Adipocyte (in vitro differentiated cells): Measurements from ENCODE around the gene TIPARP.
A peak's percentile ranks its signal among the peaks of the same experiment; 100 is the strongest.

Experiments used
- DNase-seq: peaks from one replicate; pipeline ENCODE4 v3.0.0-alpha.2; 2015; ENCODE audit warnings: low read depth
- H3K27me3 ChIP-seq: replicated peaks from 2 replicates; pipeline ENCODE4 v1.7.0; 2013; ENCODE audit warnings: mild to moderate bottlenecking, low read length, moderate library complexity; ENCODE audit not compliant: control insufficient read depth, insufficient read depth
- H3K36me3 ChIP-seq: 2 replicates; pipeline ENCODE4 v1.7.0; 2013; ENCODE audit warnings: low read length, mild to moderate bottlenecking, moderate library complexity; ENCODE audit not compliant: control insufficient read depth, insufficient read depth, severe bottlenecking
- H3K4me1 ChIP-seq: 2 replicates; pipeline ENCODE4 v1.7.0; 2013; ENCODE audit warnings: mild to moderate bottlenecking, low read length, moderate library complexity; ENCODE audit not compliant: control insufficient read depth, insufficient read depth
- H3K4me3 ChIP-seq: 2 replicates; pipeline ENCODE4 v1.7.0; 2013; ENCODE audit warnings: mild to moderate bottlenecking, low read length, moderate library complexity
- H3K9ac ChIP-seq: 2 replicates; pipeline ENCODE4 v1.7.0; 2013; ENCODE audit warnings: mild to moderate bottlenecking, low read length, moderate library complexity
- H3K9me3 ChIP-seq: 2 replicates; pipeline ENCODE4 v1.7.0; 2013; ENCODE audit warnings: mild to moderate bottlenecking, low read length, moderate library complexity; ENCODE audit not compliant: control insufficient read depth

TIPARP gene

DNA sequence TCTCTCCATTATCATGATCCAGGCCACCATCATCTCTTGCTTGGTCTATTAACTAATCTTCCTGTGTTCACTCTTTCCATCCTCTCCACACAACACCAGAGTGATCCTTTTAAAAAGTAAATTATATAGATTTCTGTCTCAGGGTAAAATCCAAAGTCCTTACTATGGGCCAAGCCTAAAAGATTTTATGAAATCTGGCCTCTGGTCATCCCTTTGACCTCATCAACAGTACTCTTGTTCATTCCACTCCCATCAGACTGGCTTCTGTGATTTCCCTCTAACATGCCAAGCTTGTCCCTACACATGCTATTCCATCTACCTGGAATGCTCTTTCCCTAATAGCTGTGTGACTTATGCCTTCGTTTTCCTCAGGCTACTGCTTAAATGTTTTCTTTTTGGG, 8.3 kb upstream of the TIPARP start:
- Histone ChIP-seq H3K9ac (no peak overlapping the region), H3K9me3 (no peaks in the 10 kb centered on the region)

DNA sequence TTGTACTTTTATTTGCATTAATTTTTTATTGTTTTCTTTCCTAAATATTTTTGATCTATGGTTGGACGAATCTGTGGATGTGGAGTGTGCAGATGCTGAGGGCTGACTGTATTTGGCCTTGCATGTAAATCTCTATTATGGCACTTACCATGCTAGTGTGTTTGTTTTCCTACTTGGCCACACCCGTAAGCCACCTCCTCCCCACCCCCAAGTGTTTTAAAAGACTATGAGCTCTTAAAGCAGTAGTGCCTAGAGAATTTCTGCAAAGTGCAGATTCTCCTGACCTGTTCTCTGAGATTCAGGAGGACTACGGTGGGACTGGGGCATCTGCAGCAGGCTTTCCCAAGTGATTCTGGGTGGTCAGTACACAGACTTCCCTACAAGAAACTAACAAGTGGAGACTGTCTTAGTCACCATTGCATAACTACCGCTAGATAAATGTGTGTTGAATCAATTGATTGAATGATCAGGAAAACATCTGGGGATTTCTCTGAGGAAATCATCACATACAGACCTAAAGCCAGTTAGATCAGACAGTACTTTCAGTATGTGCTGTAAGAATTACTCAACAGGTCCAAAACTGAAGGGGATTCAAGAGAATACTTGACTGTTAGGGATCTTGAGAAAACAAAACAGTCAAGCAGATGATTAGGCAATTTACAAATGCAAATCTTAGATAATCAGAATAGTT, 6.2 kb upstream of the TIPARP start:
- peak; percentile 67 for DNase-seq
- Histone ChIP-seq H3K36me3 (no peaks in the 10 kb centered on the region), H3K4me3 (peak overlapping the region; percentile 34), H3K9me3 (no peaks in the 10 kb centered on the region), H3K27me3 (no peaks in the 10 kb centered on the region), H3K9ac (peak overlapping the region; percentile 43), H3K4me1 (peaks cover 51% of the 10 kb centered on the region)

More for the DNA sequence above, 8.3 kb upstream of the TIPARP start:
- H3K4me3 ChIP-seq: no peak overlapping the region
- no peaks in the 10 kb centered on the region for H3K36me3 ChIP-seq
- H3K27me3 ChIP-seq: no peaks in the 10 kb centered on the region
- peaks cover 51% of the 10 kb centered on the region for H3K4me1 ChIP-seq
- no peak for DNase-seq

DNA sequence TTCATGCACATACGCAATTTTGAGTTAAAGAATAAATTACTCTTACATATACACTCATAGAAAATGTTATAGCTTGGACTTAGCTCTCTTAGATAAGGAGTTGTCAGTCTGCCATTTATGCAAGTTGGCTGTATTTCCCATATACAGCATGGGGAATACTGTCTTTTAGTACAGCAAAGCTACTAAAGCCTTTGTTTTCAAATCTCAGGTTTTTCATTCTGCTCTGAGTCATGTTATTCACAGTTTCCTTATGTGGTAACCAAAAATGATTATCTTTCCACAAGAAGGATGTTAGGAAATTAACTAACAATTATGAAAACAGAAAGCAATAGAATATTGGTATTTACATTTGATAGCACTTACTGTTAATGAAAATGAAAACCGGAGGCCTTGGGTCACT, 4.3 kb upstream of the TIPARP start:
- peaks cover 39% of the 10 kb centered on the region for H3K4me1 ChIP-seq
- H3K27me3 ChIP-seq: no peaks in the 10 kb centered on the region
- H3K4me3 ChIP-seq: no peak overlapping the region
- H3K36me3 ChIP-seq: no peaks in the 10 kb centered on the region
- no peak for DNase-seq
- no peak overlapping the region for H3K9ac ChIP-seq
- H3K9me3 ChIP-seq: no peaks in the 10 kb centered on the region

DNA sequence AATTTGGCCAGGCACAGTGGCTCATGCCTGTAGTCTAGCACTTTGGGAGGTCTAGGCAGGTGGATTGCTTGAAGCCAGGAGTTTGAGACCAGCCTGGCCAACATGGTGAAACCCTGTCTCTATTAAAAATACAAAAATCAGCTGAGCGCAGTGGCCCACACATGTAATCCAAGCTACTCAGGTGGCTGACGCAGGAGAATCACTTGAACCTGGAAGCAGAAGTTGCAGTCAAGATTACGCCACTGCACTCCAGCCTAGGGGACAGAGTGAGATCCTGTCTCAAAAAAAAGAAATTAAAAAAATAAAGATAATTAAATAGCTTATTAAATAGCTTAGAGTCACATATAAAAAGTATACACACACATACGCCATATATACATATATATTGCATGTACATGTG, 3.7 kb upstream of the TIPARP start:
- no peak for DNase-seq
- Histone ChIP-seq H3K9me3 (no peaks in the 10 kb centered on the region), H3K9ac (no peak overlapping the region), H3K27me3 (no peaks in the 10 kb centered on the region), H3K4me1 (peaks cover 34% of the 10 kb centered on the region), H3K4me3 (no peak overlapping the region), H3K36me3 (no peaks in the 10 kb centered on the region)

DNA sequence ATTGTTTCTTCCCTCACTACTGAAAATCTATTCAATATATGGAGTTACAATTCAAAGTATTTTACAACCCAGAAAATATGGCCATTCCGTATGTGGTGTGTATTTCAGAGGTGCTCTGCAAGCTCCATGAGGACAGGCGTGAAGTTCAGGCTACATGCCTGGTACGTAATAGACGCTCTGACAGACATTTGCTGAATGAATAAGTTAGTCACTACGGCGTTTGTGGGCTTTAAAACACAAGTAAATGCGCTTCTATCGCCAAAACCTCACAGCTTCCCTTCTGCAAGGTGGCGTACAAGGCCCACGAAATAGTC, 701 bp upstream of the TIPARP start:
- Histone ChIP-seq H3K9ac (peak overlapping the region; percentile 79), H3K36me3 (peaks cover 10% of the 10 kb centered on the region), H3K27me3 (no peaks in the 10 kb centered on the region), H3K9me3 (no peaks in the 10 kb centered on the region), H3K4me1 (peaks cover 39% of the 10 kb centered on the region), H3K4me3 (peak overlapping the region; percentile 98)
- DNase-seq: no peak

DNA sequence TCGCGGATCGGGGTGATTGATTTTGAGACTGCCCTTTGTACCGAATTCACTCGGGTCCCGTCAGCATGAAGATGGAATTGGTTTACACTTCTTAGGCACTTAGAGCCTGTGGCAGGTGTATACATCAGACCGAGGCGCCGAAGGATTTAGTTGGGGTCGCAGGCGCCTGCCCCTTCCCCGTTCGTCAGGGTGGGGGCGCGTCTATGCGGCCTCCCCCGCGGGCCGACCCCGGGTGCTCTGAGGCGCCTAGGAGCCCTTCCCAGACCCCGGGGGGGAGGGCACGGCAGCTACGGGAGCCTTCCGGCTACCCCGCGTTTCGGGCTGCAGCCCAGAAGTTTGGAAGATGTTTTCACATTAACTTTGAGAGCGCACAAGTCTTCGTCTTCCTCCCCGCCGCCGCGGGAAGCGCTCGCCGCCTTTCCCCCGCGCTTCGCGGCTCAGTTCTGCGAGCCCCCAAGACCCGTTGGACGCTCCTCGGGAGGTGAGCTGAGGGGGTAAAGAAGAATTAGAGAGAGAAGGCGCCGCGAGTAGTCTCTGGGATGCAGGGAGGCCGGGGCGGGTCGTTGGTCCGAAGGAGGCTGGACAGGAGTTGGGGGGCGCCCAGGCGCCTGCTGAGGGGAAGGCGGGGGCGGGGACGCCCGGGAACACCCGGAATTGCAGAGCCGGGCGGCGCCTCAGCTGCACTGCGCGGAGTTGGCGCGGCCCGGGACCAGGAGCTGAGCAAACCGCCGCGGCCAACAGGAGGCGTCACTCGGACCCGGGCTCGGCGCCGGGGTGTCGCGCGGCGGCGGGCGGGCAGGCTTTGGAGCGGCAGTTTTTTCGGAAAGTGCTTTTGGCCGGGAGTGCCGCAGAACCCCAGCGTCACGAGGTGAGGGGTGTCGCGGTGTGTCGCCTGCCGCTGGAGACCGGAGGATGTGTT, 780 bp downstream of the TIPARP start:
- Histone ChIP-seq H3K36me3 (peaks cover 25% of the 10 kb centered on the region), H3K27me3 (no peaks in the 10 kb centered on the region), H3K9ac (peak overlapping the region; percentile 97), H3K9me3 (no peaks in the 10 kb centered on the region), H3K4me3 (peak overlapping the region; percentile 98), H3K4me1 (peaks cover 46% of the 10 kb centered on the region)
- peak; percentile 79 for DNase-seq

DNA sequence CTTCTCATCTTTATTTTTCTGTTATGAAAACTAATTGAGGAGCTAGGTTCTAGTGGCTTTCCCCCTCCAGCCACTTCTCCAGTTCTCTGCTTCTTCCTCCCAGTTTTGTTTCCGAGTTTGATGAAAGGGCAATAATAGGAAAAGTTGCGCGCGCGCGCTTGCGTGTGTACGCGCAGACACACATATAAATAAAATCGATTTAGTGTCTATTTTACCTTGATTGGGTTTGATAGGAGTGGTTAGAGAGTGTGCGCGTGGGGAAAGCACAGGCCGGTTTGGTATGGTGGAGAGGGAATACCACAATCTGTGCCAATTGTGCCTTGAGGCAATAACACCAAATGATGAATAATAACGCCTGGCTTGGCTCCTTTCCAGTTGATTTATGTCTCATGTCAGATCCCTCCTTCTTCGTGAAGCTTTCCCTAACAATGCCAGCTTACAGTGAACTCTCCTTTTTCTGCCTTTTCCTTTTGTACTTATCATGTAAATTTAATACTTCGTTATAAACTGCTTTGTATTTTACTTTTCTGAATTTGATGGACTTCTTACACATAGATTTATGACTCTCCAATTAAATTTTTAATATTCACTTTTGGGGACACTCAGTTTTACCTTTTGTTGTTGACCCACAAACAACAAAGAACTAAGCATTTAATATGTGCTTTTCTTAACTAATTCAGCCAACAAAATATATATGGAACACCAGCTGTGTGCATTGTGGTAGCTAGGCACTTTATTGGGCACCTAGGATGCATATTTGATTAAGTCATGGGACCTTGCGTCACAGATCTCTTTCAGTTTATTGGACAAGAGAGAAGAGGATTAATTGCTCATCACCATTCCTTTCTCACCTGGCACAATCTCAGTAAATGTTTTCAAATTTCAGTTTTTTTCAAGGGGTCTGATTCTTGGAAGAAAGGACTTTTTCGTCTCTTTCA, 1.7 kb downstream of the TIPARP start:
- peak; percentile 93 for DNase-seq
- Histone ChIP-seq H3K9ac (peak overlapping the region; percentile 97), H3K4me1 (peaks cover 53% of the 10 kb centered on the region), H3K9me3 (no peaks in the 10 kb centered on the region), H3K27me3 (no peaks in the 10 kb centered on the region), H3K4me3 (peak overlapping the region; percentile 98), H3K36me3 (peaks cover 34% of the 10 kb centered on the region)

DNA sequence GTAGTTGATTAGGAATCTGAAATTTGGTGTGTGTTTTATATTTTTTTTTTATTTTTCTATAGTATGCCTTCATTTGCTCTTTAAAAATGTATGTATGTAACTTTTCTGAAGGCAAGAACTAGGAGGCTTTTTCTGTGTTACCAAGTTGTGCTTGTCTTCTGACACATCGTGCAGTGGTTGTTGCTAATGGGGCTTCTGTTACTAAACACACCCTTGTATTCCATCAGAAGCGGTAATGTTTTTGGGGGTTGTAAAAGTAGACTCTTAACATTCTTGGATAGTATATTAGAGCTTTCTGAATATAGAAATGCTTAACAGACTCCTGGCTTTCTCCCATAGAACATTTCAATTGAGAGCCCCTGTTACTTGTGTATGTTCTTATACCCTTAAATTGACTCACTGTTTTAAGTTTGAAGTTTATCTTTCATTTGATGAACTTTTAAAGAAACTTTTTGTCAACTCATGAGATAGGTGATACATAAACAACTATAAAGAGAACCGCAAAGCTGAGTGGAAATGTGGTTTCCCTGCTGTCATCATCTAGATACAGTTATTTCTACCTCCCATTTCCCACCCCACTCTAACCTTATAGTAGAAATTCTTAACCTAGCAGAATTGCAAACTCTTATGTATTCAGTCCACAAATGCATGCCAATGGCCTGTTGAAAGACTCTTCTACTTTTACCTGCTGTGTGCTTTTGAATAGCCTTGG, 2.5 kb downstream of the TIPARP start:
- H3K9ac ChIP-seq: peak overlapping the region; percentile 97
- no peaks in the 10 kb centered on the region for H3K27me3 ChIP-seq
- no peaks in the 10 kb centered on the region for H3K9me3 ChIP-seq
- DNase-seq: no peak
- H3K4me1 ChIP-seq: peaks cover 61% of the 10 kb centered on the region
- H3K36me3 ChIP-seq: peaks cover 43% of the 10 kb centered on the region
- H3K4me3 ChIP-seq: peak overlapping the region; percentile 98

DNA sequence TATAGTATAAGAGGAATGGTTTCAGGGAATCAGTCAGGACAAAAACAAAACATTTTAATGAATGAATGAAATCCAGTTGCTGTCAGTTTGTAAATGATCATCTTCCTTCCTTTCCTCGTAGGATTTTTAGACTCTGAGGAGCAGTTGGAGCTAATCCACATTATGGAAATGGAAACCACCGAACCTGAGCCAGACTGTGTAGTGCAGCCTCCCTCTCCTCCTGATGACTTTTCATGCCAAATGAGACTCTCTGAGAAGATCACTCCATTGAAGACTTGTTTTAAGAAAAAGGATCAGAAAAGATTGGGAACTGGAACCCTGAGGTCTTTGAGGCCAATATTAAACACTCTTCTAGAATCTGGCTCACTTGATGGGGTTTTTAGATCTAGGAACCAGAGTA, 3.1 kb downstream of the TIPARP start:
- Histone ChIP-seq H3K4me3 (peak overlapping the region; percentile 98), H3K9me3 (no peaks in the 10 kb centered on the region), H3K9ac (no peak overlapping the region), H3K27me3 (no peaks in the 10 kb centered on the region), H3K36me3 (peaks cover 48% of the 10 kb centered on the region), H3K4me1 (peaks cover 67% of the 10 kb centered on the region)
- no peak for DNase-seq

DNA sequence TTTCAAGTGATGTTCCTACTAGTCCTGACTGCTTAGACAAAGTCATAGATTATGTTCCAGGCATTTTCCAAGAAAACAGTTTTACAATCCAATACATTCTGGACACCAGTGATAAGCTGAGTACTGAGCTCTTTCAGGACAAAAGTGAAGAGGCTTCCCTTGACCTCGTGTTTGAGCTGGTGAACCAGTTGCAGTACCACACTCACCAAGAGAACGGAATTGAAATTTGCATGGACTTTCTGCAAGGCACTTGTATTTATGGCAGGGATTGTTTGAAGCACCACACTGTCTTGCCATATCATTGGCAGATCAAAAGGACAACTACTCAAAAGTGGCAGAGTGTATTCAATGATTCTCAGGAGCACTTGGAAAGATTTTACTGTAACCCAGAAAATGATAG, 3.8 kb downstream of the TIPARP start:
- Histone ChIP-seq H3K4me3 (peak overlapping the region; percentile 98), H3K27me3 (no peaks in the 10 kb centered on the region), H3K4me1 (peaks cover 74% of the 10 kb centered on the region), H3K36me3 (peaks cover 53% of the 10 kb centered on the region), H3K9ac (no peak overlapping the region), H3K9me3 (no peaks in the 10 kb centered on the region)
- DNase-seq: no peak
